Activated naive CD8-positive, alpha-beta T cell treated with anti-CD3 and anti-CD28 coated beads, Interleukin-2, amount 10 ng/mL, durations not matched to agents 7 days and 5 days (primary cell): Measurements from ENCODE around the gene PRKCE. TPM values are rescaled to one million over a fixed set of nuclear protein-coding genes. Genes with fewer than 3 reads are reported as not detected.

Experiments
- ATAC-seq: fragments of 150-1000 bp; cut with Tn5 transposase; one replicate; pipeline ENCODE4 v1.10.0; 2021; ENCODE audit warnings: low read depth, moderate library complexity
- POLR2A ChIA-PET: fragments of 350-600 bp; sonication (Branson Sonifier 250); formaldehyde crosslinking; loops from one replicate; lab custom pipeline; 2021; ENCODE audit warnings: antibody characterized with exemption; lab: Charles Lee
- DNase-seq: peaks from one replicate; pipeline ENCODE4 v3.0.0; 2021
- H3K27ac Mint-ChIP-seq: one replicate; pipeline ENCODE4 v1.8.0; 2022; ENCODE audit warnings: mild to moderate bottlenecking, mixed read lengths
- H3K27me3 Mint-ChIP-seq: one replicate; pipeline ENCODE4 v1.8.0; 2022; ENCODE audit warnings: mild to moderate bottlenecking, moderate library complexity, mixed read lengths
- H3K36me3 Mint-ChIP-seq: one replicate; pipeline ENCODE4 v1.8.0; 2021; ENCODE audit warnings: mild to moderate bottlenecking, mixed read lengths
- H3K4me1 Mint-ChIP-seq: one replicate; pipeline ENCODE4 v1.8.0; 2021; ENCODE audit warnings: mixed read lengths
- H3K4me3 Mint-ChIP-seq: one replicate; pipeline ENCODE4 v1.8.0; 2022; ENCODE audit warnings: mild to moderate bottlenecking, moderate library complexity, mixed read lengths
- H3K9me3 Mint-ChIP-seq: one replicate; pipeline ENCODE4 v1.8.0; 2021; ENCODE audit warnings: mixed read lengths
- total RNA-seq, 2 experiments: library from RNA; stranded (reverse); gene quantifications; one replicate each; pipeline ENCODE4 v1.2.3, GENCODE V29; 2021

Gene PRKCE
- total RNA-seq, 2 experiments from 2014 or later, result 18.4 to 20.5 TPM

DNA sequence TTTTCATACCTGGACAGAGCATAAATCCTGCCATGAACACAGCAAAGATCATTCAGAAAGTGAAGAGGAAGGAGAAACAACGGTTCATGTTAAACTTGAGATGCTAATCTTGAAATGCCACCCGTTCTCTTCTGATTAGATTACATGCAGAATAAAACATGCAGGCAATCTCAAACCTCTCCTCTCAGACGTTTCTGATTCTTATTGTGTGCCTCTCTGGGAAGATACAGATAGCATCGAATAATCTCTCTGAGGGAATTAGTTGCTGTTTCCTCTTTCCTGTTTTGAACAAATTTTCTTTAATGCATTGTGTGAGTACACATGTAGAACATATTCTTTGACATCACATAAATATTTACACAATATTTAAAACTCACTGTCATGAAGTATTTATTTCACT is 313.4 kb downstream of the PRKCE start:
- Mint-ChIP-seq H3K4me1 (peaks cover 10% of the 10 kb centered on the region), H3K9me3 (no peaks in the 10 kb centered on the region), H3K36me3 (no peaks in the 10 kb centered on the region), H3K27me3 (peaks cover 6% of the 10 kb centered on the region), H3K27ac (no peak overlapping the region), H3K4me3 (no peak overlapping the region)
- POLR2A ChIA-PET, result interaction anchor here (0.6 kb wide), 1 partner anchor 92 kb away, joined by 5 read pairs; no protein-coding TSS in a partner anchor
- no peak for DNase-seq
- no peak for ATAC-seq

DNA sequence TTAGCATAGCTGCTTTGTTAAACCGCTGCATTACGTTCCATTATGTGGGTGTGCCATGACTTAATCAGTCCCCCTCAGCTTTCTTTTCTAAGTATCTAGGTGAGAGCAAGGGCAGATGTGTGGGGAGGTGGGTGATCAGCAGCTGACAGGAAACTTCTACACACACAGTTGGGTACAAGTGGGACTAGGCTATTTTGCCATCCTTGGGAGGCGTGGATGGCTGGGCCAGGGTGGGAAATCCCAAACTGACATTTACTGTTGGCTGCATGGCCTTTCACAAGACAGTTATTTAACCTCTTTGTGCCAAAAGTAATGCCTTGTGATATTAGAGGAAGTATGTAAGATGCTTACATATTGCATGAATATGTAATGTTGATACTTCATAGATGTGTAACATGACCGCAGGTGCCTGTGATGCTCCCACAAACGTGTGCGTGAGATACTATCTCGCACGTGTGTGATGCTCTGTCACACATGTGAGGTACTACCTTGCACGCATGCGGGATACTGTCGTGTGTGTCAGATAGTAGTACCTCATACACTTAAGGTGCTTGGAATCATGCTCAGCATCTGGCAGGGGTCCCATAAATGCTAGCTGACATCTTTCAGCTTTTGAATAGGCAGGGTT is 314.5 kb downstream of the PRKCE start:
- no peak overlapping the region for H3K4me3 Mint-ChIP-seq
- no peak for DNase-seq
- H3K4me1 Mint-ChIP-seq, result peaks cover 10% of the 10 kb centered on the region
- no peaks in the 10 kb centered on the region for H3K36me3 Mint-ChIP-seq
- POLR2A ChIA-PET, result no interaction called here
- H3K27me3 Mint-ChIP-seq, result peaks cover 4% of the 10 kb centered on the region
- no peak for ATAC-seq
- H3K27ac Mint-ChIP-seq, result no peak overlapping the region
- peaks cover under 1% of the 10 kb centered on the region for H3K9me3 Mint-ChIP-seq

- DNase-seq, result no peak
- H3K4me1 Mint-ChIP-seq, result peaks cover 10% of the 10 kb centered on the region
- H3K4me3 Mint-ChIP-seq, result no peak overlapping the region
- H3K36me3 Mint-ChIP-seq, result no peaks in the 10 kb centered on the region
- peaks cover 6% of the 10 kb centered on the region for H3K27me3 Mint-ChIP-seq
- POLR2A ChIA-PET, result no interaction called here
- ATAC-seq, result no peak
- H3K27ac Mint-ChIP-seq, result no peak overlapping the region
- H3K9me3 Mint-ChIP-seq, result peaks cover 1% of the 10 kb centered on the region
These were observed 317.6 kb downstream of the PRKCE start for GRCh38 chr2:45968946-45969584.

- H3K4me1 Mint-ChIP-seq, result no peaks in the 10 kb centered on the region
- POLR2A ChIA-PET, result no interaction called here
- DNase-seq (no peak), ATAC-seq (no peak)
- peaks cover 3% of the 10 kb centered on the region for H3K27me3 Mint-ChIP-seq
- no peak overlapping the region for H3K4me3 Mint-ChIP-seq
- H3K36me3 Mint-ChIP-seq, result no peaks in the 10 kb centered on the region
- no peak overlapping the region for H3K27ac Mint-ChIP-seq
- peaks cover 1% of the 10 kb centered on the region for H3K9me3 Mint-ChIP-seq
These were observed 322.0 kb downstream of the PRKCE start for GRCh38 chr2:45973426-45973825.

GRCh38 chr2:45974056-45974455 is 322.6 kb downstream of the PRKCE start:
- peaks cover 3% of the 10 kb centered on the region for H3K4me1 Mint-ChIP-seq
- H3K36me3 Mint-ChIP-seq, result no peaks in the 10 kb centered on the region
- H3K27me3 Mint-ChIP-seq, result peaks cover 3% of the 10 kb centered on the region
- POLR2A ChIA-PET, result no interaction called here
- DNase-seq (no peak), ATAC-seq (no peak)
- H3K27ac Mint-ChIP-seq, result no peak overlapping the region
- no peak overlapping the region for H3K4me3 Mint-ChIP-seq
- H3K9me3 Mint-ChIP-seq, result peaks cover 1% of the 10 kb centered on the region

GRCh38 chr2:45974762-45975408 is 323.4 kb downstream of the PRKCE start:
- Mint-ChIP-seq H3K9me3 (peaks cover 1% of the 10 kb centered on the region), H3K4me1 (peaks cover 8% of the 10 kb centered on the region), H3K27me3 (peaks cover 3% of the 10 kb centered on the region), H3K4me3 (no peak overlapping the region), H3K27ac (no peak overlapping the region), H3K36me3 (no peaks in the 10 kb centered on the region)
- POLR2A ChIA-PET, result no interaction called here
- DNase-seq (no peak), ATAC-seq (no peak)

- H3K27ac Mint-ChIP-seq, result no peak overlapping the region
- no peak for ATAC-seq
These were observed 324.5 kb downstream of the PRKCE start for GRCh38 chr2:45975752-45976517.

GRCh38 chr2:45978302-45978859 is 326.9 kb downstream of the PRKCE start:
- ATAC-seq (no peak), DNase-seq (no peak)
- POLR2A ChIA-PET, result no interaction called here
- Mint-ChIP-seq H3K9me3 (no peaks in the 10 kb centered on the region), H3K4me1 (peaks cover 8% of the 10 kb centered on the region), H3K4me3 (no peak overlapping the region), H3K27ac (no peak overlapping the region), H3K36me3 (no peaks in the 10 kb centered on the region), H3K27me3 (no peaks in the 10 kb centered on the region)

More at GRCh38 chr2:45975752-45976517, 324.5 kb downstream of the PRKCE start:
- peaks cover 3% of the 10 kb centered on the region for H3K27me3 Mint-ChIP-seq
- POLR2A ChIA-PET, result no interaction called here
- peaks cover 8% of the 10 kb centered on the region for H3K4me1 Mint-ChIP-seq
- H3K4me3 Mint-ChIP-seq, result no peak overlapping the region
- peaks cover 1% of the 10 kb centered on the region for H3K9me3 Mint-ChIP-seq
- no peaks in the 10 kb centered on the region for H3K36me3 Mint-ChIP-seq
- DNase-seq, result no peak

GRCh38 chr2:45979065-45979464 is 327.6 kb downstream of the PRKCE start:
- Mint-ChIP-seq H3K27ac (no peak overlapping the region), H3K4me1 (peaks cover 8% of the 10 kb centered on the region), H3K36me3 (peaks cover under 1% of the 10 kb centered on the region), H3K4me3 (no peak overlapping the region), H3K27me3 (no peaks in the 10 kb centered on the region), H3K9me3 (no peaks in the 10 kb centered on the region)
- DNase-seq (no peak), ATAC-seq (no peak)
- POLR2A ChIA-PET, result no interaction called here

- POLR2A ChIA-PET, result no interaction called here
These were observed 328.8 kb downstream of the PRKCE start for GRCh38 chr2:45980161-45980865.

DNA sequence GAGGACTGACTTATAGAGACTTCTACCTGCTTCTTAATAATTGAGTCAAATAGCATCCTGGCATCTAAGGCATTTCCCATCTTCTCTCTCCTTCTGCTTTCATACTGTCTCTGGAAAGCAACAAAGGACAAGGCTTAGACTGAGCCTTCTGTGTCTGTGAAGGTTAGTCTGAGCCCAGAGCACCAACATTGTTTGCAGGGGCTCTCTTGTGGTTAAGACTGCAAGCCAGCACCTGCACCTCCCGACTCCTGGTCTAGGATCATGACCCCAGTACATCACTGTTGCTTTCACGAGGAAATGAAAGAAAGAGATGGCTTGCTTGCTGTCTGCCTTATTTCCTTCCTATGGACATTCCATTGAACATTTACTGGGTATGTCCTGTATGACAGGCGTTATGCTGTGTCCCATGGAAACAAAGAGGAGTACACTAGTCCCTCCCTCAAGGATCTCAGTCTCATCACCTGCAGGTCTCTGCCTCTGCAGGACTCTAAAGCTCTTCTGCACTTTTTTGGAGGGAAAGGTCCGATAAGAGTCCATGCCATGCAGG is 330.0 kb downstream of the PRKCE start:
- DNase-seq, result no peak

More at GRCh38 chr2:45980161-45980865, 328.8 kb downstream of the PRKCE start:
- Mint-ChIP-seq H3K4me1 (peaks cover 8% of the 10 kb centered on the region), H3K27ac (no peak overlapping the region), H3K4me3 (no peak overlapping the region), H3K9me3 (no peaks in the 10 kb centered on the region), H3K36me3 (peaks cover 2% of the 10 kb centered on the region), H3K27me3 (no peaks in the 10 kb centered on the region)
- ATAC-seq, result no peak
- no peak for DNase-seq

DNA sequence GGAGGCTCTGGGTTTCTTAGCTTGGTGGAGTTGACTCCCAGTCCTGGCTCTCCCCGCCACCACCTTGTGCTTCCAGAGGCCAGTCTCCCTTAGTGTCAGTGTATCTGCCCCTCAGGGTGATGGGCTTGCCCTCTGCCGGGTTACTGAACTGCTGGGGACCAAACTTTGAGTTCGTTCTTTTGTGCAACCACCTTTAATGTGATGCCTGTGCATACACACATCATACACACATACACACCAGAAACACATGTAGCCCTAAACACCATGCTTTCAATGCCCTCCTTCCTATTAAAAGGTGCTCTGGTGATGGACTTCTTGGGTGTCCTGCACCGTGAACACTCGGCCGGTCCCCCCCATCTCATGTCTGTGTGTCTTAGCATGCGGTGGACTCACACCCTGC is 330.6 kb downstream of the PRKCE start:
- DNase-seq, result no peak

More for the DNA sequence above, 330.0 kb downstream of the PRKCE start:
- peaks cover 2% of the 10 kb centered on the region for H3K36me3 Mint-ChIP-seq
- no peaks in the 10 kb centered on the region for H3K9me3 Mint-ChIP-seq
- no peak overlapping the region for H3K4me3 Mint-ChIP-seq
- ATAC-seq, result no peak
- no peaks in the 10 kb centered on the region for H3K27me3 Mint-ChIP-seq
- POLR2A ChIA-PET, result no interaction called here
- H3K27ac Mint-ChIP-seq, result no peak overlapping the region
- peaks cover 8% of the 10 kb centered on the region for H3K4me1 Mint-ChIP-seq

More for the DNA sequence above, 330.6 kb downstream of the PRKCE start:
- H3K4me3 Mint-ChIP-seq, result no peak overlapping the region
- no peak overlapping the region for H3K27ac Mint-ChIP-seq
- POLR2A ChIA-PET, result no interaction called here
- H3K9me3 Mint-ChIP-seq, result no peaks in the 10 kb centered on the region
- H3K27me3 Mint-ChIP-seq, result no peaks in the 10 kb centered on the region
- ATAC-seq, result no peak
- H3K4me1 Mint-ChIP-seq, result peaks cover 8% of the 10 kb centered on the region
- H3K36me3 Mint-ChIP-seq, result peaks cover 2% of the 10 kb centered on the region
